ENCODE results near the gene PALM.

GRCh38 chr19:741506-742131 lies 32.9 kb downstream of the PALM start:
- no peak for TF ChIP-seq CTCF (IDR thresholded peaks at IDR 0.05 in 4 of 5, conservative IDR thresholded peaks at IDR 0.05 in 1 of 5)
- TF ChIP-seq POLR2A (IDR thresholded peaks at IDR 0.05): no peak

All from gastrocnemius medialis (tissue), 4 donors.